Hematopoietic multipotent progenitor cell (in vitro differentiated cells): Measurements from ENCODE around the gene NFX1. TPM values are rescaled to one million over a fixed set of nuclear protein-coding genes. Genes with fewer than 3 reads are reported as not detected.

Experiments
- DNase-seq, 3 donors: peaks; one replicate each; pipeline ENCODE4 v3.0.0-alpha.2; 2011 to 2015; ENCODE audit warnings: low read depth in 2 of 3, low spot score in 2 of 3
- total RNA-seq: library from RNA; depleted of rRNA; stranded (reverse); fragments of >200 nt; gene quantifications from one replicate; pipeline ENCODE4 v1.2.3, GENCODE V29; 2012

NFX1 gene
- 35.5 TPM for total RNA-seq

DNA sequence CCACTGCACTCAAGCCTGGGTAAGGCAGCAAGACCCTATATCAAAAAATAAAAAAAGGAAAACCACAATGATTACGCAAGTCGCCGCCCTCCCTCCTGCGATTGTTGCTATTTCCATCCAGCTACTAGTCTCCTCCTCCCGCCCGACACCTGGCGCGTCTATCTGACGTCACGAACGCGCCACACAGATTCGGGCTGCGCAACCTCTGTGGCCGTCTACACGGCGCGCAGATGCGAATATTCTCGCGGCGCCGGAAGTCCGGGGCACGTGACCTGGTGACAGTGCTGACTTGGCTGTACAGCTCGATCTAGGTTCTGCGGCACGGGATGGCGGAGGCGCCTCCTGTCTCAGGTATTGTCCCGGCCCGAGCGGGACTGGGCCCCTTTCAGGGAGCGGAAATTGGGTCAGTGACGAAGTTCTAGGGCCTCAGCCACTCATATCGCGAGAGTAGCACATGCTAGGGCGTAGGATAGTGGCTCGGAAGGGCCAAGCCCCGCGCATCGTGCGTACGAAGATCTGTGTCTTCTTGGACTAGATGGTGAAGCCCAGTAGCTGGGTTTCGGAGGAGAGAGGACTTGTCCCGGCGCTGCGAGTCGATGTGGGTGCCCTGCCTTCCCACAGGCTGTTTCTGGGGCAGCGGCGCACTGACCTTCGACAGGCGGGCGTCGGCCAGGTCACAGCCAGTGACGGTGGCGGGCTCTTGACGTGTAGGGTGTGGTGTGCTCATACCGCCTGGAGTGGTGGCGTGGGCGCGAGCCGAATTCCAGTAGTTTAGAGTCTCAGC is at the start of gene NFX1:
Gene NFX1, plus strand, starts transcription at position 270 of the 784 bp plus-strand sequence. Its CDS starts 57 bp downstream, at position 327.
- peak; percentile 100 for DNase-seq

DNA sequence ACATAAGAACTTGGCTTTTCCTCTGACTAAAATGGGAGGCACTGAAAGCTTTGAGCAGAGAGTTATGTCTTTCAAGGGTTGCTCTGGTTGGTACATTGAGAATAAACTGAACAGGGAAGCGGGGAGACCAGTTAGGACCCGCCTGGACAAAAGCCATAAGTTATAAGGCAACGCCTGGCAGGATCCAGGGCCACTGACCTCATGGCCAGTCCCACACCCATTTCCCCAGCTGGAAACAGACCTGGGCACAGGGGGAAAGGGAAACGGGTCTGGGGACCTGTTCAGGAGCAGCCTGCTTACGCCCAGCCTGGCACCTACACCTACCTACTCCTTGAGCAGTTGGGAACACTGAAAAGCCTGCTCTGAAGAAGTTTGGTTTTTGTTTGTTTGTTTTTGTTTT is 49.0 kb upstream of the NFX1 start:
- no peak for DNase-seq

DNA sequence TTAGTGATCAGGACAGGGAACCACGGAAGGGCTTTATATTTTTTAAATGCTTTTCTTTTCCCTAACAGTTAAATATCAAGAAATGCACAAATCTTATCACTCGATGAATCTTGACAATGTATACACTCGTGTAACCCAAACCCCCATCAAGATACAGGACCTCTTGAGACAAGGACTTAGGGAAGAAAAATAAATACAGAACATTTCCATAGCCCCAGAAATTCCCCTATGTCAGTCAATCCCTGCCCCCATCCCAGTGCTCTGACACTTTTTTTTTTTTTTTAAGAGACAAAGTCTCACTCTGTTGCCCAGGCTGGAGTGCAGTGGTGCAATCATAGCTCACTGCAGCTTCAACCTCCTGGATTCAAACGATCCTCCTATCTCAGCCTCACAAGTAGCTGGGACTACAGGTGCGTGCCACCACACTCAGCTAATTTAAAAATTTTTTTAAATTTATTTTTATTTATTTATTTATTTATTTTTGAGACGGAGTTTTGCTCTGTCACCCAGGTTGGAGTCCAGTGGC is 47.6 kb upstream of the NFX1 start:
- DNase-seq, result no peak

DNA sequence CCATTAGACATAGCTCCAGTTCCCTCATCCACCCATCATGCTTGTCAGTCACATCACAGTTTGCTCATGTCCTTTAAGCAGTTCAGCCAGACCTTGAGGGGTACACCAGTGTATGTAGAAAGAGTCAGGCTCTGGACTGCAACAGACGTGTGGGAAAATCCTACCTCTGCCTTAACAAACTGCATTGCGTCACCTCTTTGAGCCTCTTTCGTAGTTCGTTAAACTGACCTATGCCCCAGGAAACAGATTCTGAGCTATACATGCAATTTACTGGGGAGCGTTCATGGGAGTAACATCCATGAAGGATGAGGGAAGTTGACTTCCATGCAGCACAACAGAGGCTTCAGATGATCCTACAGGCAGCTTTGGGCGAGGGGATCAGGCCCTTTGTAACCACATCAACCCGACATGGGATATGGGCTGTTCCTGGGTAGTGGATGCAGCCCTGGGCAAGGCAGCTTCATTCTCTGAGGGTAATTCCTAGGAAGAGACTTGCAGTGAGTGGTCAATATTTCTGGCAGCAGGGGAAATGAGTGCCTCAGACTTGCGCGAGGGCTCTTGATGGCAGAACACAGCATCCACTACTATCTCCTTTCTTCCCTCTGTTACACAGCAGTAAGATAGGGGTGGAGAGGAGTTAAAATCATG is 46.1 kb upstream of the NFX1 start:
- no peak for DNase-seq

DNA sequence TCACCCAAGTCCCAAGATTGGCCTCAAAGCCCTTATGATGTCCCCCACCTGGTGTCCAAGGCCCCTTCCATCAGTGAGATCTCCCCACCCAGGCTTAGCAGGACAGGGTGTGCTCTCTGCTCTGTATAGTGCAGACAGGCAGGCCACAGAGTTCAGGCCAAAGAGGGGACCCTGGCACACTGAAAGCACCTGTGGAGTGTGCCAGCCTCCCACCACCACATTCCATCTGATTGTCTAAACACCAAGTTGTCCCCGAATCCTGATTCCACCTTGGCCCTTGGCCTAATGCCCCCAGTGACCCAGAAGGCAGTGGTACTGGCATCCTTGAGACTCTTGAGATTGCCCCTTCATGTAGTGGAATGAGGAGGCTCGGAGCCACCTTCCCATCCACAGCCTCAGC is 45.0 kb upstream of the NFX1 start:
- DNase-seq, result no peak

DNA sequence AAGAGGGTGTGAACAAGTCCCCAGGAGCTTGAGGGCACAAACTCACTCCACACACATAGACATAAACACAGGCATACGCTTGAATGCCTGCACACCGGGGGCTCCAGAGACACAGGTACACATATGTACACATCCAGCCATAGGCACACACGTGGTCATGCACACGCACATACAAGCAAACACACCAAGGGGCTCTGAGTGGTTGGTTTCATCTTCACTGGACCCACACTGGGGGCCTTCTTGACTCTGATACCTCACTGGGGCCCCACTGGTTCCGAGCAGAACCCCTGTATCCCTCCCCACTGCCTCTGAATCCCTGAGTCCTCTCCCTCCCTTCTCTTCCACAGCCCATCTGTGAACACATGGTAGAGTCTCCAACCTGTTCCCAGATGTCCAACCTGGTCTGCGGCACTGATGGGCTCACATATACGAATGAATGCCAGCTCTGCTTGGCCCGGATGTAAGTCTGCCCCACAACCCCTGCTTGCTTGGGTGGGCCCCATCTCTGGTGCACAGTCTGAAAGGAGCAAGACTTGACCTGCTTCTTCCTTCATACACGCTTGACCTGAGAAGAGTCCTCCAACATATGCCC is 44.0 kb upstream of the NFX1 start:
- no peak for DNase-seq

DNA sequence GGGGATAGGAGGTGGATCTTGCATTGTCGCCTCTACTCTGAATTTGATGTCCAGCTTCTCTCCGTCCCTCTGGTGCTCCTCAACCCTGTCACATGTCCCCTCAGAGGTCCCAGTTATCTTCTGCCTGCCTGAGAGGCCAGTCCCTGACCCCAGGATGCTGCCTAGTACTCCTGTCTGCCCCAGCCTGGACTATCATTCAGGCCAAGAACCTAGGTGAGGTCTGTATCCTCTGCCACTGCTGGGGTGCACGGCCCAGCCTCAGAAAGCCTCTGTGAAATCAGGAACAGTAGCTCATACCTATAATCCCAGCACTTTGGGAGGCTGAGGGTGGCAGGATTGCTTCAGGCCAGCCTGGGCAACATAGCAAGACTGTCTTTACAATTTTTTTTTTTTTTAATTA is 41.7 kb upstream of the NFX1 start:
- no peak for DNase-seq

DNA sequence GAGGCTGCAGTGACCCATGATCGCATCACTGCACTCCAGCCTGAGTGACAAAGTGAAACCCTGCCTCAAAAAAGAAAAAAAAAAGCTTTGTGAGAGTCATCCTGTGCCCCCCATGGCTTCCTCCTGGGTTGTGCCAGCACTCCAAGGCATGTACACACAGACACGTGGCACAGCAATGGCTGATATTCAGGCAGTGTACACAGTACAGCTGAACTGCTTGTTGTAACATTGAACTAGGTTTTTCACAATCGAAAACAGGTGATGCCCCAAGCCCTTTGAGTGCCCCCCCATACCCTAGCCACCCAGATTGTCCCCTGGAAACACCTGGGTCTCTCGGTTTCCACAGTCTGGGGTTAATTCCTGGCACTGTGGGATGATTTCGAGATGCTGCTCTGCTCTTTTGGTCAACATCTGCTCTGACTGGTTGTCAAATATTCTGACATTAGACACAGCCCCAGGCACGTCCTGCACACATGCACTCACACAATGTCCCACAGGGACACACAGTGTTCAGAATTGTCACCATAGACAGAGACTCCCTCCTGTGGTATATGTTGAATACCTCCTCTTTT is 41.1 kb upstream of the NFX1 start:
- peak in 1 of 3 donors; percentile 21 for DNase-seq

DNA sequence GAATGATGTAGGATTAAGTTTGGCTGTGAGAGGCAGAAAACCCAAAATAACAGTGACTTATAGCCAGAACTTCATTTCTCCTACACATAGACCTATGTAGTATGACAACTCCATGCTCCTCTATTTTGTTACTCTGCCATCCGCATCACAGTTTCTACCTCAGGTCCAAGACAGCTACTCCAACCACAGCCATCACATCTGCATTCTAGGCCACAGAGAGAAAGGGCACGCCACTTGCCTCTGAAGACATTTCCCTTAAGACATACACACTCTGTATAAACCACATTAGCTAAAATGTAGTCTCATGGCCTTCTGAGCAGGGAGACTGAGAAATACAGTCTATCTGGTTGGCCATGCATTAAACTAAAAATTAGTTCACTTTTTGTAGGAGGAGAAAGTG is 40.3 kb upstream of the NFX1 start:
- no peak for DNase-seq

DNA sequence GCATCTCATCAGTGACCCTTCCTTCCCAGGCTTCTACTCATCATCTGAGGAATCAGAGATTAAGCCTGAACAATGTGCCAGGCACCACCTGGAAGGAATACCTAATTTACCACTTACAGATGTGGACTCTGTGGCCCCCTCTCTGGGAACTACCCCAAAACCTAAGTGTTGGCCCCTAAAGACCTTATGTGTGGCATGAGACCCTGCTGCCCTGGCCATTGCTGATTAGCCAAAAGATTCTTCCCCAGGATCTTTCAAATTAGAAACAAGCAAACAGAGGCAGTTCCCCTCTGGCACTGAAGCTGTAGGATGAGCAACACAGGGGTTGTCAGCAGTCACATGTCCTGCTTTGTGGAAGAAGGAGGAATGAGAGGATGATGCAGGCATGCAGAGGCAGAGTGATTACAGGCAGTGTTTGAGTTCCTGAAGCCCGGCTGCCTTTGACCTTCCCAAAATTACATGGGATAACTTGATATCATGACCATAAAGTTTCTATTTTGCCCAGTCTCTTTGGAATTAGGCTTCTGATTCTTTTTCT is 39.8 kb upstream of the NFX1 start:
- no peak for DNase-seq

DNA sequence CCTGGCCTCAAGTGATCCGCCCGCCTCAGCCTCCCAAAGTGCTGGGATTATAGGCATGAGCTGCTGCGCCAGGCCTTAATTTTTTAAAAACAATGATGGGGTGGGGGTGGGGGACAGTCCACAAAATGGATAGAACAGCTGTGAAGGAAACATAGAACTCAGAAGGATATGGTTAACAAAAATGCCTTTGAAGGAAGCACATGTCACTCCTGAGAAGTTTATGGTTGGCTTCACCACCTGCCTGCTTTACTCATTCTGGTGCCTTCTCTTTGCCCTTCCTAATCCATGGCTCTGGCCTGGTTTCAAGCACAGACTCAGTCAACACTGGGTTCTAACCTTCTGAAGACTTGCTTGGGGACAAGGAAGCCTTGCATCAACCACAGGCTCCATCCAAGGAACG is 36.1 kb upstream of the NFX1 start:
- DNase-seq, result no peak

DNA sequence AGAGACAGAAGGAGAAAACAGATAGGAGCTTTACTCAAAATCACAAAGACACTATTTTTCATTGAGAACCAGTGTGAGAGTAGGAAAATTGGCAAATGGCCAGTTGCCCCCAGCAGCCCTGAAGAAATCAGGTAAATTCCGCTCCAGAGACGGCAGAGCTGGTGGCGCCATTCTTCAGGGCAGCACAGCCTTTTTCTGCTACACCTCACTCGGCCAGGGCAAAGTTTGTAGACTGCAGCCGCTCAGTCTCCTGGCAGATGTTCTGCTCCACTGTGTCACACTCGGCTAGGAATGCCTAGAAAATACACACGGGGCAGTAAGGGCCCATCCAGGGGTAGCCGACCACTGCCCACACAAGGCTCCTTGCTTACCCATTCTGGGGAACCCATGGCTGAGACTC is 35.3 kb upstream of the NFX1 start:
- no peak for DNase-seq

DNA sequence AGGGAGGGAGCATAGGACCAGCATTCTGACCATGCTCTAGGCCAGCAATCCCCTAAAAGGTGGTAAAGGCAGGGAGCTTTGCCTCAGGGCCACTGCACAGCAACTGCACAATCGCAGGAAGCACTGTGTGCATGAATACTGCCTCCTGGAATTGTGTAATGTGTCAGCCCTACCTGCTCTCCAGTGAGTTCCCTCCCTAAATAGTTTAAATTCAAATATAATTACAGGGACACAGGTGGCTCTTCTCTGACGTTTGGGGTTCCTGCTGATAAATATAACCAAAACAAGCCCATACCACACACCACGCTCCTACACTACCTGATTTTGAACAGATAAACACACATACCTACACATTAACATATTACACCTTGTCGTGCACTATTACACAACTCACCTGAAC is 34.8 kb upstream of the NFX1 start:
- no peak for DNase-seq

DNA sequence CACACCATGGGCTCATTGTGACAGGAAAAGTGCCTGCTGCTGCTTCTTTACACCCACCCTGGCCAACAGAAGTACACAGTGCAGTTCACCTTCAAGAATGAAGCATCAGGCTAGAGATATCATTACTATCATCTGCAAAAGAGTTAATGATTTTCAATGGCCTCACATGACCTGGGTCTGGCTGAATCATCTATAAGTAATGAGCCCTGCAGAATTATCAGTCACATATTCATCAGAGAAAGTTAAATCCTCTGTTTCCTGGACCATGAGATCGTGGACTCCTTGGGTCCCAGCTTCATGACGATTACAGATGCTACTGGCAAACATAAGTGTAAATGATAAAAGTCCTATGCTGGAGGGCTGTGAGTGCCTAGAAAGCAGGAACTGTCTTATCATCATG is 34.1 kb upstream of the NFX1 start:
- no peak for DNase-seq

DNA sequence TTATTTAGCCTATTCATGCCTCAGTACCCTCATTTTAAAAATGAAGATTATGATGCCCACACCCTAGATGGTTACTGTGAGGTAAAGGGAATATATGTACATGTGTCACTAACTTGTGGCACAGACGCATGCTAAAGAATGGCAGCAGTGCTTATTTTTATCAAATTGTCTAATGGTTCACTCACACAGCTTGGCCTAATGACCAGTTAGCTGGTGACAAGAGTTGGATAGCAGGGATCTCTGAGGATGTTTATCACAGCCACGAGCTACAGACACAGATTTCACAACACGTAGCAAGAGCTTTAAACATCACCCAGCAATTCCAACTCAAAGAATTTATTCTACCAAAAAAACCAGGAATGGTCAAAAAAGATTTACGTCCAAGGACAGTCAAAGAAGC is 33.0 kb upstream of the NFX1 start:
- DNase-seq, result no peak

DNA sequence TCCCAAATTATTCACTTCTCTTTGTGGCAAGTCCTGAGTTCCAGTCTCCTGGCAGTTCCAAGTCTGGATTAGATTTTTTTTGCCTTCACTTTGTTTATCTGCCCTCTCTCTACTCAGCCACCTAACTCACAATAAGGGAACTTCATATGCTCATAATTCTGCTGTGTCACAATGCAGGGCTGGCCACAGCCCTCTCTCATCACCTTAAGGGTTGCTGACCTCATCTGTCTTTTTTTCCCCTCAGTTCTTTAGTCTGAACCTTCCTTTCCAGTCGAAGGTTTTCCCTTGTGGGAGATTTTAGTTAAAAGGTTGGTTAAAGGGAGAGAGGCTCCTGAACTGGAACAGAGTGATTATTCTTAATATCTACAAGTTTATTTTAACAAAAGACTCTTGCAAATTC is 29.9 kb upstream of the NFX1 start:
- no peak for DNase-seq

DNA sequence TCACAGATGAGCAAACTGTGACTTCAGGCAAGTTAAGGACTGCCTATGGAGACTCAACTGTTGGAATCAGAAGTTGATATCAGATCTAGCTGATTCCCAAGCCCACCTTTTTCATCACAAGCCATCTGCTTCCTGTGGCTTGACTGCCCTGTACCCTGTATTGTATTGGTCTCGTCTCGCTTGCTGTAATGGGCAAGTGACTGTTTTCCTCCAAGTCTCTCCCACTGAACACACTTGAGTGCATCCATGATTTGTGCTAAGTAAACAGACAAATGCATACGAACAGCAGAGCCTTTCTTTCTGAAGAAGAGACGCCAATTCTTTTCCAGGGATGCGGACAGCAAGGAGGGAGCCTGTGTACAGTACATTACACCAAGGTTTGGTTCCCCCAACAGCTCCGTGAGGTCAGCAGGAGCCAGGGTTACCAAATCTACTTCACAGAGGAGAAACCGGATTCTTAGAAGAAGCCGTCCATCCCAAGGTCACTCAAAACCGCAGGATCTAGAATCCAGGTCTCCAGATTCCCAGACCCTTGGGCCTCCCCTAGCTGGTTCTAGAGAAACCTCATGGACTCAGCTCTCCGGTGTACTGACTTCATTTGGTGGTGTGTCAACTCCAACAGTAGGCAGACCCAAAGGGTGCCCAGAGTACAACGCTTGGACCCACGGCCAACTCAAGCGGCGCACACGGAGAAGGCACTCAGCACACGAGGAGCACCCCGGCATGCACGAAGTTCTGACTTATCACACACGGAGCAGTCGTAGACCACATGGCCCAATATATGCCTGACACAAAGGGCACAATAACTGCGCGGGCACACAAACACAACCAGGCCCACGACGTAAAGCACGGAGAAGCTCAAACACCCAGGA is 26.9 kb upstream of the NFX1 start:
- DNase-seq, result peak in 1 of 3 donors; percentile 21

DNA sequence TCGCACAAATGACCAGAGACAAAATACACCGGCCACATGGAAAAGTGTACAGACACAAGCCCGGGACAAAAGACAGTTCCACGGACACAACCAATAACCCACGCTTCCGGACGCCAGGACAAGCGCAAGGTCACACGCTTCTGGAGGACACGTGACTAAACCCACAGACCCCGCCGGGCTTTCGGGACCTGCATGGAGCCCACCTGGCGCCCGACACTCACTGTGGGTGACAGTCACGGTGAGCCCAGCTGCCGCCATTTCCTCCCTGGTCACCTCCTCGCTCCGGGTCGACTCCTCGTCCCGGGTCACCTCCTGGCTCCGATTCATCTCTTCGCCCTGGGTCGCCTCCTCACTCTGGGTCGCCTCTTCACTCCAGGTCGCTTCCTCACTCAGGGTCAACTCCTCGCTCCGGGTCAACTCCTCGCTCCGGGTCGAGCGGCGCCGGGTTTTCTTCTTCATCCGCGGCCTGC is 26.3 kb upstream of the NFX1 start:
- DNase-seq, result peak in 1 of 3 donors; percentile 36

DNA sequence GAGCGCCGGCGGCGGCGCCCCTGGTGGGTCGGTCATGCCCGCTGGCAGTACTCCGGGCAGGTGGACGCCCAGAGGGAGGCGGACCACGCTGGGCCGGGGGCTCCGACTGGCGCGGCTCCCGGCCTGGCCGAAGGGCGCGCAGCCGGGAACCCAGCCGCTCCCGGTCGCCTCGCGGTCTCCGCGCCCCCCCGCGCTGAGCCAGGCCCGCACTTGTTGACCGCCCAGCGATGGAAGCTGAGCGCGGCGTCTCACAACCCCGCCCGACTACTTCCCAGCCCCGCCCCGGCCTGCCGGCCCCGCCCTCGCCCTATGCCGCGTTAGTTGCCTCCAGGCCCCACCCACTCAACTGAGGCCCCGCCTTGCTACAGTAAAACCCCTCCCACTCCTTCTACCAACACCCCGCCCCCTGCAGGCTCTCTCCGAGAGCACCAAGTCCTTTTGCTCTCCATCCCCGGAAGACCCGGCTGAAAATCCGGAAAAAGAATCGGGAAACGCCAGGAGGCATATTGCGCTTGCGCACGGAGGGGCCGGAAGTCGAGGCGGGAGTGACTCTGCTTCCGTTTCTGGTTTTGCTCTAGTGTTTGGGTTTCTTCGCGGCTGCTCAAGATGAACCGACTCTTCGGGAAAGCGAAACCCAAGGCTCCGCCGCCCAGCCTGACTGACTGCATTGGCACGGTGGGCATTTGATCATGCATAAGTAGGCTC is 25.7 kb upstream of the NFX1 start, which contains the start of the genes BAG1 and CHMP5:
Gene BAG1, minus strand, starts transcription at position 236 of the 705 bp plus-strand sequence.
Gene CHMP5, plus strand, starts transcription at position 577 of the 705 bp plus-strand sequence. Its CDS starts 30 bp downstream, at position 607.
- DNase-seq, result peak; percentile 98 to 100 (median 99)
